NCI-H2171 treated with DMSO at 0.1 percent for 48 hours (cell line): Measurements from ENCODE around the gene UCK1.
A peak's percentile ranks its signal among the peaks of the same experiment; 100 is the strongest.

Experiments used
- DNase-seq: peaks from one replicate; lab custom pipeline; 2025; lab: John Stamatoyannopoulos, UW

Gene UCK1

DNA sequence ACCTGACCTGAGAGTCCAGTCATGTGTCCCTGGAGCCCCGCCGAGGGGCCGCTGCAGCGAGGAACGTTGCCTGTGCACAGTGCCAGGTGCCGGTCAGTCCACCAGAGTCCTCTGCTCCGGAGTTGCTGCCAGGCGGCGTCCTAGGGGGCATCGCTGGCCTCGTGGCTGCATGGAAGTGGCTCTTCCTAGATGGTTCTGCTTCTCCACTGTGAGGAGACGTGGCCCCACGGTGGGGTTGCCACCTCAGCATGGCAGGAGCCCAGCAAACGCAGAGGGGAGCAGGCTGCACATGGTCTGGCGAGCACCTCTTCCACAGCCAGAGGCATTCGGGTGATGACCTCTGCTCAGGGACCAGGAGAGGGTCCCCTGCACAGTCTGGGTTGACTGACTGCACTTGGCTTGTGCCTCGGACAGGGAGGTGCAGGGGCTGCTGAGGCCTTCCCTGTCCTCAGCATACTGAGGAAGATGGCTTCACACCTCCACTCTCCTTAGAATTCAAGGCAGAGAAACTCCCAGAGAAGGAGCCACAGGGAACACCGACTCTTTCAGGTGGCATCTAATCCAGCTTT lies 54.2 kb downstream of the UCK1 start:
- no peak for DNase-seq

DNA sequence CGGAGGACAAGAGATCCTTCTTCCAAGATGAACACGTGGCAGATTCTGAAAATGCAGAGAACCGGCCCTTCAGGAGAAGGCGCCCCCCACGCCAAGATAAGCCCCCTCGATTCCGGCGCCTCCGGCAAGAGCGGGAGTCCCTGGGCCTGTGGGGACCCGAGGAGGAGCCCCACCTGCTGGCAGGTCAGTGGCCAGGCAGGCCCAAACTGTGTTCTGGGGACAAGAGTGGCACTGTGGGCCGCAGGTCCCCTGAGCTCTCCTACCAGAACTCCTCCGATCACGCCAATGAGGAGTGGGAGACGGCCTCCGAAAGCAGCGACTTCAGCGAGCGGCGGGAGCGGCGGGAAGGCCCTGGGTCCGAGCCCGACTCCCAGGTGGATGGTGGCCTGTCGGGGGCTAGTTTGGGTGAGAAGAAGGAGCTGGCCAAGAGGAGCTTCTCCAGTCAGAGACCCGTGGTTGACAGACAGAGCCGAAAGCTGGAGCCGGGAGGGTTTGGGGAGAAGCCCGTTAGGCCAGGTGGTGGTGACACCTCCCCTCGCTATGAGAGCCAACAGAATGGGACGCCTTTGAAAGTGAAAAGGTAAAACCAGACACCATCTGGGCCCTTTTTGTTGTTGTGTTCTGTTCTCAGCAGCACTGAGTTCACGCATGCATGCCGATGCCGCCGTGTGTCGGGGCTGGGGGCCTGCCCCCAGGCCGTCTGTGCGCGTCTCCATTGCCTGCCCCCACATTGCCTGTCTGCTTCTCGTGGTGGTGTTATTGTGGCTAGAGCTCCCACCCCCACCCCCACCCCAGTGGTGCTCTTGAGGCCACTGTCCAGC lies 54.9 kb downstream of the UCK1 start:
- peak; percentile 34 for DNase-seq

DNA sequence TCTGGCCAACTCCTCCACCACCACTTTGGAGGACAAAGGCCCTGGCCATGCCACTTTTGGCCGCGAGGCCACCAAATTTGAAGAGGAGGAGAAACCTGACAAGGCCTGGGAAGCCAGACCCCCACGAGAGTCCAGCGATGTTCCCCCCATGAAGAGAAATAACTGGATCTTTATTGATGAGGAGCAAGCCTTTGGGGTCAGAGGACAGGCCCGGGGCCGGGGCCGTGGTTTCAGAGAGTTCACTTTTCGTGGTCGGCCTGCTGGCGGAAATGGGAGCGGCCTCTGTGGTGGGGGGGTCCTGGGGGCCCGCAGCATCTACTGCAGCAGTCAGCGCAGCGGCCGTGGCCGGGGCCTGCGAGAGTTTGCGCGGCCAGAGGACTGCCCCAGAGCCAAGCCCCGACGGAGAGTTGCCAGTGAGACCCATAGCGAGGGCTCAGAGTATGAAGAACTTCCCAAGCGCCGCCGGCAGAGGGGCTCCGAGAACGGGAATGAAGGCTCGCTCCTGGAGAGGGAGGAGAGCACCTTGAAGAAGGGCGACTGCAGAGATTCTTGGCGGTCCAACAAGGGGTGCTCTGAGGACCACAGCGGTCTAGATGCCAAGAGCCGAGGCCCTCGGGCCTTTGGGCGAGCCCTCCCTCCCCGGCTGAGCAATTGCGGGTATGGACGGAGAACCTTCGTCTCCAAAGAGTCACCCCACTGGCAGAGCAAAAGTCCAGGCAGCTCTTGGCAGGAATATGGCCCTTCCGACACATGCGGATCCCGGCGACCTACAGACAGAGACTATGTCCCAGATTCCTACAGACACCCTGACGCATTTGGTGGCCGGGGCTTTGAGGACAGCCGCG lies 55.7 kb downstream of the UCK1 start:
- no peak for DNase-seq

DNA sequence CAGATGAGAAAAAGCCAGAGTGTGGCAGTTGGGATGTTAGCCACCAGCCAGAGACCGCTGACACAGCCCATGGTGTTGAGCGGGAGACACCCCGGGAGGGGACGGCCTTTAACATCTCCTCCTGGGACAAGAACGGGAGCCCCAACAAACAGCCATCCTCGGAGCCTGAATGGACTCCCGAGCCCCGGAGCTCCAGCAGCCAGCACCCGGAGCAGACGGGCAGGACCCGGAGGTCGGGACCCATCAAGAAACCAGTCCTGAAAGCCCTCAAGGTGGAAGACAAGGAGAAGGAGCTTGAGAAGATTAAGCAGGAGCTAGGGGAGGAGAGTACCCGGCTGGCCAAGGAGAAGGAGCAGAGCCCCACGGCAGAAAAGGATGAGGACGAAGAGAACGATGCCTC lies 56.4 kb downstream of the UCK1 start:
- no peak for DNase-seq

DNA sequence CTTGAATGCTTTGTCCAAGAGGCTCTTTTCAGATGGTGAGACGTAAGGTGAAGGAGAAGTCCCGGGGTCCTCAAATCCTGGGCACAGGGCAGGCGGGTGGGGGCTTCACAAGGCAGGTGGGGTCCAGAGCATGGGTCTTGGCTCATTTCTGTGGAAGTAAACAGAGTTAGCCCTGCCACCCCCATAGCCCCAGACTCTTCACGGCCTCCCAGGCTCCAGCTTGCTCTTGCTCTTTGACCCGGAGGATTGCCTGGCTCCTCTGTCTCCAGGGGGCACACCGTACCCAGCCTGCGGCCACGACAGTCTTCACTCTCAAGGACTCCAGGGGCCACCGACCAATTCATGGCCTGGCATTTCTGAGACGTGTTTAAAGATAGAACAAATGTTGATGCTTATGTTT lies 57.2 kb downstream of the UCK1 start:
- no peak for DNase-seq
